VCaP (cell line): Measurements from ENCODE around the gene SCAP.
A peak's percentile ranks its signal among the peaks of the same experiment; 100 is the strongest.

ENCODE experiments used
- H3K27ac ChIP-seq: fragments of 450-650 bp; 2 replicates; pipeline ENCODE4 v1.5.1; 2017
- CTCF ChIP-seq: fragments of 450-650 bp; conservative IDR thresholded peaks from 2 replicates; pipeline ENCODE4 v1.5.1; 2017; ENCODE audit warnings: mild to moderate bottlenecking, moderate library complexity

SCAP gene

DNA sequence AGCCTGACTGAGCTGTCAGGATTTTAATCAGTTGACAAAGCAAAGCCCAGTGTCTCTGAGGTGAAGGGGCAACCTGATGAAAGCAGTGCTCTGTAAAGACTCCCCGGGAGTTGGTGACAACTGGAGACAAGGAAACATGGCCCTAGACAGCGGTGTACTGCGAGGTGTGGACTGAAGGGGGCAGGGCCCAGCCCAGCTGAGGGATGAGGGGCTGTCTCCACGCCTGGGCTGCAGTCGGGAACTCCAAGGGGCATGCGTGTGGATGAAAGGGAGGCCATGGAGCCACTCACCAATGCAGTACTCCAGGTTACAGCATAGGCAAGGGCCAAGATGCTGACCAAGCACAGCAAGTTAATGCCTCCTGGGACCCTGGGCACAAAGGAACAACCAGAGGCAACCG lies 45.1 kb downstream of the SCAP start:
- peak overlapping the region; percentile 24; the same call in 1 of the 2 replicates for H3K27ac ChIP-seq
- no peak for TF ChIP-seq CTCF

GRCh38 chr3:47429476-47430270 lies 46.1 kb downstream of the SCAP start:
- peak overlapping the region; percentile 24; the same call in 1 of the 2 replicates for H3K27ac ChIP-seq
- TF ChIP-seq CTCF: no peak

- TF ChIP-seq CTCF: no peak
- no peak overlapping the region for H3K27ac ChIP-seq
These were observed 47.1 kb downstream of the SCAP start for GRCh38 chr3:47428662-47429061.

- TF ChIP-seq CTCF: no peak
- H3K27ac ChIP-seq: no peak overlapping the region
These were observed 47.9 kb downstream of the SCAP start for GRCh38 chr3:47427866-47428265.

- no peak for TF ChIP-seq CTCF
These were observed 49.8 kb downstream of the SCAP start for GRCh38 chr3:47425959-47426358.

GRCh38 chr3:47425383-47425778 lies 50.4 kb downstream of the SCAP start:
- no peak overlapping the region for H3K27ac ChIP-seq
- no peak for TF ChIP-seq CTCF

More at GRCh38 chr3:47425959-47426358, 49.8 kb downstream of the SCAP start:
- no peak overlapping the region for H3K27ac ChIP-seq

GRCh38 chr3:47424434-47425382 lies 51.0 kb downstream of the SCAP start:
- no peak overlapping the region for H3K27ac ChIP-seq
- TF ChIP-seq CTCF: no peak
